ENCODE data around the gene OR5H14. TPM values are rescaled to one million over a fixed set of nuclear protein-coding genes. Genes with fewer than 3 reads are reported as not detected.
"Not testable (repeated sequence)": the region's sequence is repeated elsewhere in the genome, so short reads cannot be mapped to it uniquely, and the experiment has no call there.

The OR5H14 gene
- total and polyA plus RNA-seq, 7 donors: not detected

- H3K9me3 ChIP-seq: peaks cover 6% of the 10 kb centered on the region
- WGBS, 3 donors: 52 to 58% (median 53%) methylated on average over 3 of the region's 3 CpGs
Measured at GRCh38 chr3:98114264-98114663, 33.0 kb upstream of the OR5H14 start.

GRCh38 chr3:98115717-98116116 lies 31.6 kb upstream of the OR5H14 start:
- Histone ChIP-seq H3K4me1 (no peaks in the 10 kb centered on the region), H3K9me3 (peaks cover 6% of the 10 kb centered on the region), H3K36me3 (ENCODE audit: insufficient read depth in 1 of 2, low read depth in 1 of 2) (no peaks in the 10 kb centered on the region), H3K27me3 (ENCODE audit: insufficient read depth in 3 of 3, low read length in 2 of 3) (no peaks in the 10 kb centered on the region), H3K27ac (no peak overlapping the region), H3K4me3 (no peak overlapping the region)
- no peak for ATAC-seq
- DNase-seq: no peak
- intact Hi-C loops (cut with DNase I): no loop called here
- TF ChIP-seq CTCF (IDR thresholded peaks at IDR 0.05): no peak
- WGBS, 3 donors: 96 to 98% (median 97%) methylated on average over 1 of the region's 1 CpG

More at GRCh38 chr3:98114264-98114663, 33.0 kb upstream of the OR5H14 start:
- no peaks in the 10 kb centered on the region for H3K4me1 ChIP-seq
- intact Hi-C loops (cut with DNase I): no loop called here
- H3K4me3 ChIP-seq: no peak overlapping the region
- no peak for TF ChIP-seq CTCF (IDR thresholded peaks at IDR 0.05)
- H3K27ac ChIP-seq: no peak overlapping the region
- DNase-seq (no peak), ATAC-seq (no peak)
- no peaks in the 10 kb centered on the region for H3K36me3 ChIP-seq (ENCODE audit: insufficient read depth in 1 of 2, low read depth in 1 of 2)
- H3K27me3 ChIP-seq (ENCODE audit: insufficient read depth in 3 of 3, low read length in 2 of 3): no peaks in the 10 kb centered on the region

DNA sequence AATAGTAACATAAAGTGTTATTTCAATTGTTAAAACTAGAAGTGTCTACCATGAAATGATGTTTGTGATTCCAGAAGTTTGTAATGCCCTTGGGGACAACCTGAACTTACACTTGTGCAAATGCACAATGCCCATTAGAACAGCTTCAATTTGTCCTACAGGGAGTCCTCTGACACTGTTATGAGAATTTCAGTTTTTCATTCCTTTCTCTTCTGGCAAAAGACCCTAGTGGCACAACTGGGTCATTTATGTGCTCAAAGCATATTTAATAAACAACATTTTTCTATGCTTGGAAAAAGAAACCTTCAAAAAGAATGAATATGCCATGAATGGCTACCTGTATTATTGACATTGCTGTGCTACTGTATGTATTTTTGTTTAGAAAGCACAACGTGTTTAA lies 16.9 kb upstream of the OR5H14 start, which contains the start of gene OR5H1:
OR5H1 (plus strand) TSS at position 301 of the 400 bp plus-strand sequence. CDS start 1,977 bp downstream, outside the sequence.
- DNase-seq (no peak), ATAC-seq (no peak)
- intact Hi-C loops (cut with DNase I): no loop called here
- Histone ChIP-seq H3K27ac (no peak within 1 kb of the TSS), H3K4me1 (no peaks in the 10 kb centered on the region), H3K4me3 (no peak within 1 kb of the TSS), H3K27me3 (ENCODE audit: insufficient read depth in 3 of 3, low read length in 2 of 3) (no peaks in the 10 kb centered on the region), H3K36me3 (ENCODE audit: insufficient read depth in 1 of 2, low read depth in 1 of 2) (no peaks in the 10 kb centered on the region), H3K9me3 (no peaks in the 10 kb centered on the region)
- 67 to 87% (median 73%) methylated on average over 1 of the region's 1 CpG for WGBS, 3 donors
- TF ChIP-seq CTCF (IDR thresholded peaks at IDR 0.05): no peak

DNA sequence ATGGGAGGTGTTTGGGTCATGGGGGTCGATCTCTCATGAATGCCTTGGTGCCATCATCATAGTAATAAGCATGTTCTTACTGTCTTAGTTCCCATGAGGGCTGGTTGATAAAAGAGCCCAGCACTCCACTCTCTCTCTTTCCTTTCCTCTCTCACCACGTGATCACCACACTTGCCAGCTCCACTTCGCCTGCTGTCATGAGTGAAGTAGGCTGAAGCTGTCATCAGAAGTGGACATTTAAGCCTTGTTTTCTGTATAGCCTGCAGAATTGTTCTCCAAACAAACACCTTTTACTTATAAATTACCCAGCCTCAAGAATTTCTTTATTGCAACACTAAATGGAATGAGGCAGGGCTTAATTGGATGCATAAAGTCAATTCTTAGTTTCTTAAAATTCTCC lies 10.6 kb upstream of the OR5H14 start:
- H3K27ac ChIP-seq: no peak overlapping the region
- no peaks in the 10 kb centered on the region for H3K36me3 ChIP-seq (ENCODE audit: insufficient read depth in 1 of 2, low read depth in 1 of 2)
- H3K9me3 ChIP-seq: no peaks in the 10 kb centered on the region
- no peak for DNase-seq
- 52 to 62% (median 60%) methylated on average over 3 of the region's 3 CpGs for WGBS, 3 donors
- H3K27me3 ChIP-seq (ENCODE audit: insufficient read depth in 3 of 3, low read length in 2 of 3): no peaks in the 10 kb centered on the region
- no peak for ATAC-seq
- no peaks in the 10 kb centered on the region for H3K4me1 ChIP-seq
- TF ChIP-seq CTCF (IDR thresholded peaks at IDR 0.05): no peak
- no peak overlapping the region for H3K4me3 ChIP-seq
- intact Hi-C loops (cut with DNase I): no loop called here

- H3K36me3 ChIP-seq (ENCODE audit: insufficient read depth in 1 of 2, low read depth in 1 of 2); ATAC-seq; intact Hi-C loops (cut with DNase I); H3K4me1 ChIP-seq; H3K27ac ChIP-seq; H3K9me3 ChIP-seq; DNase-seq; H3K27me3 ChIP-seq (ENCODE audit: insufficient read depth in 3 of 3, low read length in 2 of 3); H3K4me3 ChIP-seq: not testable (repeated sequence)
- WGBS, 3 donors: 83 to 85% (median 83%) methylated on average over 22 to 23 of the region's 23 CpGs
Measured at GRCh38 chr3:98137826-98138557, 9.3 kb upstream of the OR5H14 start.
